ENCODE data around the gene PALLD.

DNA sequence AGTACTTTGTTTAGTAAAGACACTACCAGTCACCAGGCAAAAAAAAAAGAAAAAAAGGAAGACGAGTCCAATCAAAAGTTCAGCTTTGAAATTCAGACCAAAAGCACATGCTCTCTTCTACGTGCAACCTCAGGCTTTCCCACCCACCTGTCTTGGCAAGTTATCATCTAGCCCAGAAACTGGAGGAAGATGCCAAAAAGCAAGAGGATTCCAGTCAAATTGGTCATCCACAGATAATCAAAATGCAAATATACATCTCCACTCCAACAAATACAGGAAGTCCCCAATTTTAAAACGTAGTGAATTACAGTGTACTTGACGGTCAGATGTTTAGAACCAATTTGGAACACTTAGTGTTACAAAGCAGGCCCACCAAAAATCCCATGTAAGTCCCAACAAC is 96.5 kb downstream of the PALLD start:
- TF ChIP-seq CTCF (IDR thresholded peaks at IDR 0.05), result no peak
- TF ChIP-seq POLR2A (IDR thresholded peaks at IDR 0.05), result no peak
- TF ChIP-seq POLR2AphosphoS5 (IDR thresholded peaks at IDR 0.05), result no peak

Measured in sigmoid colon (tissue), 4 donors.